Measurements from ENCODE around the gene DENND4A.
"Not testable (repeated sequence)": the region's sequence is repeated elsewhere in the genome, so short reads cannot be mapped to it uniquely, and the experiment has no call there.

Gene DENND4A

DNA sequence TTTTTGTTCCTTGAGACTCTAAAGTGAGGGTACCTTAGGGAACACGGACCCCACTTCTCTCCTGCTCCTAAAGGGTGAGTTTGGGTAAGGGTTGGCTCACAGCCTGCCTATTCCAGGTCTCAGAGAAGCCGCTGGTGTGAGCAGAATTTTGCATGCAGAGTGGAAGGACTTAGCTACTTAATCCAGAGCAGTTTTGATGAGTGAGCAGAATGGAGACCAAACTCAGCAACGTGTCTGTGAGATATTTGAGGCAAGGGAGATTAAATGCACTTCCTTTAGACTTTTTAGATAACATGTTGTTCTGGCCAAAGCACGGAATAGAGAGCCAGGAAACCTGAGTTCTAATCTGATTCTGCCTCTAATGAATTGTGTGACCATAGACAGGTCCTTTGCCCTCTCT is 165.2 kb downstream of the DENND4A start:
- peak; percentile 74 for DNase-seq

DNA sequence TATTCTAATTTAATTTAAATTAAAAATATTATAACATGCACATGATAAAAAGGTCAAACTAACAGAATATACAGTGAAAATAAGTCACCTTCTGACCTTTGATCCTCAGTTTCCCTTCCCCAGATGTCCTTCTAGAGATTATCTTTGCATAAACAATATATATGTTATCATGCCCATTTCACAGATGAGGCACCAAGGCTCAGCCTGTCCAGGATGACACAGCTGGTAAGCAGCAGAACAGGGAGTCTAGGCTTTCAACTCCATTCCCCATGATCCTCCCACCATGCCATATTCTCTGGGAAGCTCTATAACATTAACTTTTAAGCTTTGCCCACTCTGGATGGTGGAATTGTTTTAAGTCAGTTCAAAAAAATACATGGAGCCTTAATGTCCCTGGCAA is 169.0 kb downstream of the DENND4A start:
- no peak for DNase-seq

DNA sequence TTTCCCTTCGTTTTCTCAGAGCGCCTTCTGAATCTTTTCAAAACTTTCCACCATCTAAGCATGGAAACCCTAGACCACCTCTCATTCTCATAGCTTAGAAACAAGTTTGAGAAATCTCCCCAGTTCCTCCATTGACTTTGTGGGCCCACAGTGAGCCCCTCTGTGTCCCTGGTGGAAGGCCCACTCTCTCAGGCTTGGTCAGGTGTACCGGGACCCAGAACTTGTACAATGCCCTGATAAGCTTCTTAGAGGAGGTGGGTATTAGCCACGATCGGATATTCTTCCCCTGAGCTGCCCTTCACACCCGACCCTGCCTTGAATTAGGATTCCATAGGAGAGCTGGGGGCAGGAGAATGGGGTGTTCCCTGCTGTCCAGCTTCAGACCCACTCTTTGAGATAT is 170.5 kb downstream of the DENND4A start, which contains the start of gene SLC24A1:
Gene SLC24A1, plus strand, starts transcription at position 301 of the 400 bp plus-strand sequence. CDS start 2,143 bp downstream, outside the sequence.
- DNase-seq: no peak

DNA sequence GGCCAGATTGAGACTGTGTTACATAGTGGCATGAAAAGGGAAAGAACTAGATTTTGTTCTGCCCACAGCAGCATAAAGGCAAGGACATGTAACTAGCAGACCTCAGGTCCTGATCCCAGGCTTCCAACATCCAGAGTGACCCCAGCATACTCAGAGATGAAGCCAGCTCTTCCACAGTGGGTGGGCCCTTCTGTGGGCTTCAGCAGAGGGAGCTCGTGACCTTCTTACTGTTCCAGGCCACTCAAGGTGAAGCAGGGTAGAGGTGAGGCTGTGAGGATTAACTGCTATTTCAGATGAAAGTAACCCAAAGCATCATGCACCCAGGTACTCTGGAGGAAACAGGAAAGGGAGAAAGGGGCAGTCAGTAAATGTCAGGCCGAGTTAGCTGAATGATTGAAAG is 171.3 kb downstream of the DENND4A start:
- no peak for DNase-seq

DNA sequence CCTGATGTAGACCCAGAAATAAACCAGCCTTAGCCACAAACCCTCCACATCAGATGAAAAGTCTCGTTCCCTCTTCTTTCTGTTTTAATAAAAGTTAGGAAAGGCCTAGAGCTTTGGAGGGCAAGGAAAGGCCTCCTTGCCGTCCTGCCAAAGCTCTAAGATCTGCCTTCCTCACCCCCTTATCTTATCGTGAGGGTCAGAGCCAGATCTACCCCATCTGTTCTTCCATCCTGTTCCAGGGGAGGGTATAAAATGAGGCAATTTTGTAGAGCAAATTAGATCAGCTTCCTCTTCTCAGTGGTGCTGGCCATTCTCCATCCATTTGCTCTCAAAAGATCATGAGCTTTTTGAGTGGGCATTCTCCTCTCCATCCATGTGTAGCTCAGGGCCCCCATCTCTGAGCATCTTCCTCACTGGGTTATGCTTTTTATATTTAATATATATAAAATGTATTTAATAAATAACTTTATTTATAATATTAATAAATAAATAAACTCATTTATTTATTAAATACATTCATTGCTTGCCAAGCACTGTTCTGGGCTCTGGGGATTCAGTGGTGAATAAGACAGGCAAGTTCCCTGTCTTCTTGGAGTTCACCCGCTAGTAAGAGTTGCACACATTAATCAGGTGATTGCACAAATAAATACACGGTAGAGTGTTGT is 172.3 kb downstream of the DENND4A start:
- no peak for DNase-seq

DNA sequence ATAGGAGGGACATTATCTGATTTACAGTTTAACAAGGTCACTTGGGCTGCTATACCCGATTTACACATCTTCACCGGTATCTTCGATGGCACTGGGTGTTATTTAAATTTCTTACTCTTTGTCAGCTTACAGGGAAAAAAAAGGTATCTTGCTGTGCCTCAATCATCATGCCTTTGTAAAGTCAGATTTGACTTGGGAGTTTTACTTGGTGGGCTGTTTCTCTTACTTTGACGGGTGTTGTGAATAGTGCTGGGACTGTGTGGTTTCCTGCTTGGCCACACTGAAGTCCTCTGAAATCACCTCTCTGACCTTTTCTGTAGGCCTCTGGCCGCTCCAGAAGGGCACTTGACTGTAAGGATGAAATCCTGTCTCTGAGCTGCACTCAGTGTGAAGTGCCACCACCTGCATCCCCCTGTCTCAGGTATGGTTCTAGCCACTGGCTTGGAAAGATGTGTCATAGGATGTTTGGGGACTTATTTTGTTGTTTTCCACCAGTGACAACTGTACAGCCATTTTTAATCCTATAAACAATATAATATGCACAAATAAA is 173.5 kb downstream of the DENND4A start:
- DNase-seq: no peak

DNA sequence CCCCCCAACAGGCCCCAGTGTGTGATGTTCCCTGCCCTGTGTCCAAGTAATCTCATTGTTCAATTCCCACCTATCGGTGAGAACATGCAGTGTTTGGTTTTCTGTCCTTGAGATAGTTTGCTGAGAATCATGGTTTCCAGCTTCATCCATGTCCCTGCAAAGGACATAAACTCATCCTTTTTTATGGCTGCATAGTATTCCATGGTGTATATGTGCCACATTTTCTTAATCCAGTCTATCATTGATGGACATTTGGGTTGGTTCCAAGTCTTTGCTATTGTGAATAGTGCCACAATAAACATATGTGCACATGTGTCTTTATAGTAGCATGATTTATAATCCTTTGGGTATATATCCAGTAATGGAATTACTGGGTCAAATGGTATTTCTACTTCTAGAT is 176.2 kb downstream of the DENND4A start:
- not testable (repeated sequence) for DNase-seq

DNA sequence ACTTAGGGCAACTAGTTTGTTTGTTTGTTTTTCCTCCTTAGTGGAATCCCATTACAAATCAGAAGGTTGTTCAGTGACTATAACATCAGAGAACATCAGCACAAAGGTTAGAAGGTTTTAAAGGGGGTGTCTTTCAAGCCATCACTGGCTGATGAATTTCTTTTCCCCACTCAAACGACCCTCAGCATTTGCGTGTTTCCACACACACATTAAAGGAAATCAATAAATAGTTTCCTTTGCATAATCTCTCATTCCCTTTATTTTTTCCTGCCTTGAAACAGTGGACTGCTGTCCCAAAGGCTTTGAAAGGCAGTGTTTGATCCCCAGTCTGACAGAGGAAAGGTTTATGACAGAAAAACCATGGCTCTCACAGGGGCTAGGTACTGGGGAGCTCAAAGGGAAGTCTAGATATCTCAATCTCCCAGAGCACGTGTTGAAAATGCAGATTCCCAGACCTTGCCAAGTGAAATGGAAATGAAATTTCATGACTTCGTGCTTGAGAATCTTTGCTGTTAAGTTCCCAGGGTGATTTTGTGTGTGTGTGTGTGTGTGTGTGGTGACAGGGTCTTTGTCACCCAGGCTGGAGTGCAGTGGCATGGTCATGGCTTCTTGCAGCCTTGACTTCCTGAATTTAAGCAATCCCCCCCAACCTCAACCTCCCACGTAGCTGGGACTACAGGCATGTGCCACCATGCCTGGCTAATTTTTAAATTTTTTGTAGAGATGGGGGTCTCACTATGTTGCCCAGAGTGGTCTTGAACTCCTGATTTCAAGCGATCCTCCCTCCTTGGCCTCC is 178.9 kb downstream of the DENND4A start:
- no peak for DNase-seq

DNA sequence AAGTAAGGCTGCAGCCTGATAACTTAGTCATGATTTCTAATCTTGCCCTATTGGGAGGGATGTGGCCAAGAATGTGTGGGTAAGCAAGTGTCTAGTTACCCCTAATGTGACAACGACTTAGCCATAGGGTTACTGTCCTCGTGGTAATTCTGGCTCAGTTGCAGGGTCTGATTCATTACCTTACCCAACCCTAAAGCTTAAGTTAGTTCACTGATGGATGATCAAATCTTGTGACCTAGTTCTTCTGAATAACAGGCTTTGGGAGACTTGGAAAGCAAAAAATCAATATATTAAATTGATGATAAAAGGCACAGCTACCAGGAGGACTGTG is 179.5 kb downstream of the DENND4A start:
- no peak for DNase-seq

DNA sequence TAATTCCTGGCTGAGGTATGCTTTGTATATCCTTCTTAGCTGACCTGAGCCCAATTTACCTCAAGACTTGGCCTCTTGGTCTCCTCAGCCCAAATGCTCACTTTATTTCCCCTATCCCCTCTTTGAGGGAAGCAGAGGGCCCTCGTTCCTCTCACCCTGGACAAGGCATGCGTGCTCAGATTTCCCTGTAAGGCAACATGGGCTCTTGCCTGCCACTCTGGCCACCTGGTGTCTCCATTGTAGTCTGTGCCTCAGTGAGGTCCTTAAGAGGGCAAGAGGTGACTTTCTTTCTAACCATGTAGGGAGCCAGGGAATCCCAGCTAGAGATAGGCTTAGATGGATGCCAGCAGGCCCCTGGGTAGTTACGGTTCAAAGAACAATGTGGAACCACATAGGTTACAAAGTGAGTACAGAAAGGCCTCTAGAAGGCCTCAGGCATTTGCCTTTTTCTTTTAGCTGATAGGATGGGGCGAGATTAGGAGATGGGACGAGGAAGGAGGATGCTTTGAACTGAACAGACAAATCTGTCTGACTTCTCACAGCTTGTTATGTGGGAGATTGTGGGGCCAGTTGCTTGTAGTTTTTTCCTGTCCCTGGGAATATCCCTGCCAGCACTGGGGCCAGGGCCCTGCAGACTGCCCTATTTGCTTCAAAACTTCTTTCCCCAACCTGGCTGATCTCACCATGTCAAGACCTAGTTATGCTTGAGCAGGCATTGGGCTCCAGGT is 180.0 kb downstream of the DENND4A start:
- no peak for DNase-seq

DNA sequence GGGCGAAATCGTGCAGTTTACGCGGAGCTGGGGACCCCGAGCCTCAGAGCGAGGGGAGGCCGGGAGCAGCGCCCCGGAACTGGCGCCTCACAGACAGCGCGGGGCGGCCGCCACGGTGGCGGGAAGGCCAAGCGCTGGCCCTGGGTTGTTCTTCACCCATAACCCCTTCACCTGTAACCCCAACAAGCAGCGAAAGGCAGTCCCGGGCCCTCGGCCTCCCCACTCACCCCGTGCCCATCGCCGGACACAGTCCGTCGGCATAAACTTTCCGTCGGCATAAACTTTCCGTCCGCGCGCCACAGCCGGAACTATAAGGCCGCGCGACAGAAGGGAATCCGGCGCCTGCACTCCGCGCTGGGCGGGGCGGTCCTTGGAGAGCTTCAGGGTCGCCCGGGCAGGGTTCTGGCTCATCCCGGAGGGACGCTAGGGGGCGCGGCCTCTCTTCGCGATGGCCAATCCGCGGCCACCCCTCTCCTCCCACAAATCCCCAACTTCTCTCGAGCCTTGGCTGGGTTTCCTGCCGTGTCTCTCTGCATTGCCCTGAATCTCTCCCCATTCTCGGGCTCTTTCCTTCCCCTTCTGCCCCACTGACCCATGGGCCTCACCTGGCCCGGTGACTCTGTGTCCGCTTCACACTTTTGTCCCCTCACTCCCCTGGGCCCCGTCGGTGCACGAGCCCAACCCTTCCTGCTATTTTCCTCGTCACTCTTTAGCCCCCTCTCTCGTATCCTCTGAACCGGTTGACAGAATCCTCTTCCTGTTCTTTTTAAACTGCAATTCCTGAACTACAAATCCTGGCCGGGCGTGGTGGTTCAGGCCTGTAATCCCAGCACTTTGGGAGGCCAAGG is 181.0 kb downstream of the DENND4A start, which contains the start of gene INTS14:
Gene INTS14, minus strand, starts transcription at position 261 of the 848 bp plus-strand sequence. CDS start 3,751 bp downstream, outside the sequence.
- DNase-seq: peak; percentile 100
